ENCODE results near the gene THBS1.

- TF ChIP-seq, protein P1, sequence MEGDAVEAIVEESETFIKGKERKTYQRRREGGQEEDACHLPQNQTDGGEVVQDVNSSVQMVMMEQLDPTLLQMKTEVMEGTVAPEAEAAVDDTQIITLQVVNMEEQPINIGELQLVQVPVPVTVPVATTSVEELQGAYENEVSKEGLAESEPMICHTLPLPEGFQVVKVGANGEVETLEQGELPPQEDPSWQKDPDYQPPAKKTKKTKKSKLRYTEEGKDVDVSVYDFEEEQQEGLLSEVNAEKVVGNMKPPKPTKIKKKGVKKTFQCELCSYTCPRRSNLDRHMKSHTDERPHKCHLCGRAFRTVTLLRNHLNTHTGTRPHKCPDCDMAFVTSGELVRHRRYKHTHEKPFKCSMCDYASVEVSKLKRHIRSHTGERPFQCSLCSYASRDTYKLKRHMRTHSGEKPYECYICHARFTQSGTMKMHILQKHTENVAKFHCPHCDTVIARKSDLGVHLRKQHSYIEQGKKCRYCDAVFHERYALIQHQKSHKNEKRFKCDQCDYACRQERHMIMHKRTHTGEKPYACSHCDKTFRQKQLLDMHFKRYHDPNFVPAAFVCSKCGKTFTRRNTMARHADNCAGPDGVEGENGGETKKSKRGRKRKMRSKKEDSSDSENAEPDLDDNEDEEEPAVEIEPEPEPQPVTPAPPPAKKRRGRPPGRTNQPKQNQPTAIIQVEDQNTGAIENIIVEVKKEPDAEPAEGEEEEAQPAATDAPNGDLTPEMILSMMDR (IDR thresholded peaks at IDR 0.05): no peak
- TF ChIP-seq POLR2A (IDR thresholded peaks at IDR 0.05): no peak
Observed at GRCh38 chr15:39598186-39598850, 17.4 kb downstream of the THBS1 start.
